ENCODE results near the gene TNNT3. TPM values are rescaled to one million over a fixed set of nuclear protein-coding genes. Genes with fewer than 3 reads are reported as not detected.
A peak's percentile ranks its signal among the peaks of the same experiment; 100 is the strongest.

The TNNT3 gene
- total and polyA plus RNA-seq, 2 donors = 39.3 to 61.6 TPM

GRCh38 chr11:1926156-1927025 is 6.9 kb downstream of the TNNT3 start:
- DNase-seq (ENCODE audit: extremely low spot score) = no peak
- Histone ChIP-seq H3K4me1 (ENCODE audit: insufficient read depth) (no peaks in the 10 kb centered on the region), H3K27ac (ENCODE audit: low read depth) (peak overlapping the region; percentile 82), H3K4me3 (ENCODE audit: low read depth, low read length) (no peak overlapping the region), H3K36me3 (ENCODE audit: insufficient read depth) (no peaks in the 10 kb centered on the region)
- WGBS = 88% methylated on average over 41 of the region's 41 CpGs

- 54% methylated on average over 28 of the region's 28 CpGs for WGBS
- H3K27ac ChIP-seq (ENCODE audit: low read depth) = peak overlapping the region; percentile 82
- no peaks in the 10 kb centered on the region for H3K4me1 ChIP-seq (ENCODE audit: insufficient read depth)
- DNase-seq (ENCODE audit: extremely low spot score) = peak; percentile 79
- no peak overlapping the region for H3K4me3 ChIP-seq (ENCODE audit: low read depth, low read length)
- H3K36me3 ChIP-seq (ENCODE audit: insufficient read depth) = no peaks in the 10 kb centered on the region
Measured at GRCh38 chr11:1927026-1927847, 7.7 kb downstream of the TNNT3 start.

- H3K4me3 ChIP-seq (ENCODE audit: low read depth, low read length) = no peak overlapping the region
- H3K4me1 ChIP-seq (ENCODE audit: insufficient read depth) = no peaks in the 10 kb centered on the region
Measured at GRCh38 chr11:1927848-1928469, 8.5 kb downstream of the TNNT3 start.

GRCh38 chr11:1928470-1928890 is 9.0 kb downstream of the TNNT3 start:
- no peaks in the 10 kb centered on the region for H3K4me1 ChIP-seq (ENCODE audit: insufficient read depth)

More at GRCh38 chr11:1927848-1928469, 8.5 kb downstream of the TNNT3 start:
- peak overlapping the region; percentile 23 for H3K27ac ChIP-seq (ENCODE audit: low read depth)
- no peaks in the 10 kb centered on the region for H3K36me3 ChIP-seq (ENCODE audit: insufficient read depth)
- no peak for DNase-seq (ENCODE audit: extremely low spot score)
- 71% methylated on average over 20 of the region's 20 CpGs for WGBS

GRCh38 chr11:1928891-1929541 is 9.5 kb downstream of the TNNT3 start:
- H3K4me1 ChIP-seq (ENCODE audit: insufficient read depth) = no peaks in the 10 kb centered on the region
- H3K36me3 ChIP-seq (ENCODE audit: insufficient read depth) = no peaks in the 10 kb centered on the region
- DNase-seq (ENCODE audit: extremely low spot score) = no peak
- H3K27ac ChIP-seq (ENCODE audit: low read depth) = no peak overlapping the region
- H3K4me3 ChIP-seq (ENCODE audit: low read depth, low read length) = no peak overlapping the region
- WGBS = 95% methylated on average over 35 of the region's 35 CpGs

More at GRCh38 chr11:1928470-1928890, 9.0 kb downstream of the TNNT3 start:
- no peak for DNase-seq (ENCODE audit: extremely low spot score)
- Histone ChIP-seq H3K4me3 (ENCODE audit: low read depth, low read length) (no peak overlapping the region), H3K27ac (ENCODE audit: low read depth) (no peak overlapping the region), H3K36me3 (ENCODE audit: insufficient read depth) (no peaks in the 10 kb centered on the region)
- WGBS = 83% methylated on average over 13 of the region's 13 CpGs

DNA sequence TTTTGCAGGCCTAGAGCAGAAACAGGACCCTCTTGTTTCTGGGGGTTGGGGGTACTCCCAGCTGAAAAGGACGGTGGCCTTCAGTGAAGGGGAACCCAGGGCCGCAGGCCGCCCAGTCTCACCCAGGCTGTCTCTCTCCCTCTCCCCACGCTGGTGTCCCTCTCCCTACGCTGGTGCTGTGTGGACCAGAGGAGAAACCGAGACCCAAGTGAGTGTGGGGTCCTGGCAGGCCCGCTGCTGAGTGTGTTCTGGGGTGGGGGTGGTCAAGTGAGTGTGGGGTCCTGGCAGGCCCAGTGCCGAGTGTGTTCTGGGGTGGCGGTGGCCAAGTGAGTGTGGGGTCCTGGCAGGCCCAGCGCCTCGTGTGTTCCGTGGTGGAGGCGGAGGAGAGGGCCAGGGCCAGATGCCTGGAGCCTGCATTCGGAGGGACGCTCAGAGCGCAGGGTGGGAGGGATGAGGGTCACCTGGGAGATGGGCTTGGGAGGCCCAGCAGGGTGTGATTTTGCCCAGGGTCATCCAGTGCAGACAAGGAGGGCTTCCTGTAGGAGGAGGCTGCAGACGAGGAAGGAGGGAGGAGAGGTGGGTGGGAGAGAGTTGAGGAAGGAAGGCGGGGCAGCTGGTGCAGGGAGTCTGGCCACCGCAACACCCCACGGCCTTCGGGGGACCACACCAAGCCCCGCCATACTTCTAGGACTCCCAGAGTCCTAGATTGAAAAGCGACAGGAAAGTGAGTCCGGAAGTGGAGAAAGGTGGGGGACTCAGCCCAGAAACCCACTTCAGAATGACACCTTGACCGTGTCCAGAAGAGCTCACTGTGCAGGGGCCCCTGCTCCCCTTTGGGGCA is 10.3 kb downstream of the TNNT3 start:
- no peak overlapping the region for H3K4me3 ChIP-seq (ENCODE audit: low read depth, low read length)
- no peaks in the 10 kb centered on the region for H3K4me1 ChIP-seq (ENCODE audit: insufficient read depth)
- WGBS = 88% methylated on average over 25 of the region's 25 CpGs
- no peaks in the 10 kb centered on the region for H3K36me3 ChIP-seq (ENCODE audit: insufficient read depth)
- DNase-seq (ENCODE audit: extremely low spot score) = no peak
- H3K27ac ChIP-seq (ENCODE audit: low read depth) = no peak overlapping the region

DNA sequence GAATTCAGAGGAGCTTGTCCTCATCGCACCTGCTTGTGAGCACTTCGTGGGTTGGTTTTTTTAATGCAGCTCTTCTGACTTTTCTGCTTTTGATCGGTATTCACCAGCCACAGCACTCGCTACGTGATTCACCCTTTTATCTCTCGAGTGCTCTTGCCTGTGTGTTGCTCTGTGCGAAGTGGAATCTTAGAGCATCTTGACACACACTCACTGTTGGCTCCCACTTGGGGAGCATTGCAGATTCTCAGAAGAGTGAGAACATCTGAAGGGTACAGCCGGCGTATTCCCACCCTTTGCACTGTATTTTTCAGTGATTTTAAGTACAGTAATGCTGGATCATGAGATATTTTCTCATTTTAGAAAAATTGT is 10.9 kb downstream of the TNNT3 start:
- DNase-seq (ENCODE audit: extremely low spot score) = no peak
- H3K4me1 ChIP-seq (ENCODE audit: insufficient read depth) = no peaks in the 10 kb centered on the region
- H3K36me3 ChIP-seq (ENCODE audit: insufficient read depth) = no peaks in the 10 kb centered on the region
- no peak overlapping the region for H3K4me3 ChIP-seq (ENCODE audit: low read depth, low read length)
- WGBS = 72% methylated on average over 9 of the region's 9 CpGs
- H3K27ac ChIP-seq (ENCODE audit: low read depth) = no peak overlapping the region

GRCh38 chr11:1931341-1932104 is 12.0 kb downstream of the TNNT3 start:
- WGBS = 41% methylated on average over 18 of the region's 18 CpGs
- Histone ChIP-seq H3K36me3 (ENCODE audit: insufficient read depth) (no peaks in the 10 kb centered on the region), H3K4me3 (ENCODE audit: low read depth, low read length) (no peak overlapping the region), H3K27ac (ENCODE audit: low read depth) (no peak overlapping the region), H3K4me1 (ENCODE audit: insufficient read depth) (no peaks in the 10 kb centered on the region)
- DNase-seq (ENCODE audit: extremely low spot score) = no peak

- H3K4me1 ChIP-seq (ENCODE audit: insufficient read depth) = no peaks in the 10 kb centered on the region
- H3K4me3 ChIP-seq (ENCODE audit: low read depth, low read length) = no peak overlapping the region
- no peak for DNase-seq (ENCODE audit: extremely low spot score)
- no peaks in the 10 kb centered on the region for H3K36me3 ChIP-seq (ENCODE audit: insufficient read depth)
- WGBS = 86% methylated on average over 11 of the region's 11 CpGs
- H3K27ac ChIP-seq (ENCODE audit: low read depth) = no peak overlapping the region
Measured at GRCh38 chr11:1932105-1932480, 12.6 kb downstream of the TNNT3 start.

DNA sequence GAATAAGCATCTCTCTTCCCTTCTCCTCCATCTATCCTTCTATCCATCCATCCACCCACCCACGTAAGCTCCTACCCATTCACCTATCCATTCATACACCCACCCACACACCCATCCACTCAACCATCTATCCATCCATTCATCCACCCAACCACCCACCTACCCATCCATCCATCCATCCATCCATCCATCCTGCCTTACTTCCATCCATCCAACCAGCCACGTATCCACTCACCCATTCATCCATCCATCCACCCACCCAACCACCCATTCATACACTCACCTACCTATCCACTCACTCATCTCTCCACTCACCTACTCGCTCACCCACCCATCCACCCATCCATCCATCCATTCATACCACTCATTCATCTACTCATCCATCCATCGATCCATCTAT is 13.2 kb downstream of the TNNT3 start:
- H3K27ac ChIP-seq (ENCODE audit: low read depth) = no peak overlapping the region
- H3K36me3 ChIP-seq (ENCODE audit: insufficient read depth) = no peaks in the 10 kb centered on the region
- no peak overlapping the region for H3K4me3 ChIP-seq (ENCODE audit: low read depth, low read length)
- H3K4me1 ChIP-seq (ENCODE audit: insufficient read depth) = no peaks in the 10 kb centered on the region
- 96% methylated on average over 4 of the region's 4 CpGs for WGBS
- no peak for DNase-seq (ENCODE audit: extremely low spot score)

DNA sequence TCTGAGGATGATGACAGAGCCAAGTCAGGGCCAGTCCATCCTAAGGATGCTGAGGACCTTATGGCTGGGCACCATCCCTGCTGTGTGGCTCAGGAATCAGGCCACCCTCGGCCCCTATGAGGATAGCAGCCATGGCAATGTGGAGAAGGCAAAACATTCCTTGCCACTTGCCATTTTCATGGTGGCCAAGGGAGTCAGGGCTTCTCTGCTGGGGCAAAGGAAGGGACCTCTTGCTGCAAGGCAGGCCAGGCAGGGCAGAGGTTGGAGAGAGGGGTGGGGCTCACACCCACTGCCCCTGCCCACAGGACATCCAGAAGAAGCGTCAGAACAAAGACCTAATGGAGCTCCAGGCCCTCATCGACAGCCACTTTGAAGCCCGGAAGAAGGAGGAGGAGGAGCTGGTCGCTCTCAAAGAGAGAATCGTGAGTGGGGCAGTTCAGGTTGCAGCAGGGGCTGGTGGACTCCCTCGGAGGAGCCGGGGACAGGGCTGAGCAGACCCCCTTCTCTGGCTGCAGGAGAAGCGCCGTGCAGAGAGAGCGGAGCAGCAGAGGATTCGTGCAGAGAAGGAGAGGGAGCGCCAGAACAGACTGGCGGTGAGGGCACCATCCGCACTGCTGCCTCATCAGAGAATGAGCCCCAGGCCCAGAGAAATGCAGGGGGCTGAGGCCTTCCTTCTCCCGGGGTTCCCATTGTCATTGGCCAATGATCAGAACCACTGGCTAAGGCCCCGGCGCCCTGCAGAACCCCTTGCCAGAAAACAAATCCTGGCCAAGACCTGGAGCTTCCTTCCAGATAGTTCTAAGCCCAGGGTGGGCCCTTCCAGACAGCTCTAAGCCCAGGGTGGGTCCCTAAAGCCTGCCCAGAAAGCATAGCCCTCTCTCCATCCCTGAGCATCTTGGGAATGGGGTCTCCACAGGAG is 14.2 kb downstream of the TNNT3 start:
- Histone ChIP-seq H3K27ac (ENCODE audit: low read depth) (no peak overlapping the region), H3K4me1 (ENCODE audit: insufficient read depth) (no peaks in the 10 kb centered on the region), H3K4me3 (ENCODE audit: low read depth, low read length) (no peak overlapping the region), H3K36me3 (ENCODE audit: insufficient read depth) (no peaks in the 10 kb centered on the region)
- no peak for DNase-seq (ENCODE audit: extremely low spot score)
- 84% methylated on average over 18 of the region's 18 CpGs for WGBS

Data from urinary bladder (tissue), 4 donors.